ENCODE measurements around the gene ERI3. TPM values are rescaled to one million over a fixed set of nuclear protein-coding genes. Genes with fewer than 3 reads are reported as not detected.
A peak's percentile ranks its signal among the peaks of the same experiment; 100 is the strongest.

ERI3 gene
- total and polyA plus RNA-seq, 2 of the 13 experiments (the other 11 are each of a cell fraction or from before 2014, with no cell fraction given): 35.6 to 35.9 TPM

GRCh38 chr1:44213222-44214112 lies 141.6 kb downstream of the ERI3 start, which contains the start of gene DMAP1 (continued):
- no peak for TF ChIP-seq SRSF9 (IDR thresholded peaks at IDR 0.05; ENCODE audit: borderline replicate concordance, insufficient read depth, low read depth, low read length, poor library complexity, severe bottlenecking)
- peak; percentile 83 for TF ChIP-seq ZNF605 (CRISPR knock-in tag; IDR thresholded peaks at IDR 0.05)
- peak; percentile 80; the same call in 1 of the 2 replicates for TF ChIP-seq ISL2 (CRISPR knock-in tag; IDR thresholded peaks at IDR 0.05)
- no peak for TF ChIP-seq GLMP (CRISPR knock-in tag; IDR thresholded peaks at IDR 0.05; ENCODE audit: borderline replicate concordance)
- TF ChIP-seq HIVEP1 (CRISPR knock-in tag; IDR thresholded peaks at IDR 0.05): peak; percentile 56; the same call in 1 of the 2 replicates
- no peak for TF ChIP-seq TCF7L2 (IDR thresholded peaks at IDR 0.05; ENCODE audit: low read depth, low read length)
- 0 out of 2 replicates have a peak, but pooled peaks have one; percentile 51 for TF ChIP-seq ZNF563 (CRISPR knock-in tag; IDR thresholded peaks at IDR 0.05)
- TF ChIP-seq GPN1 (CRISPR knock-in tag; IDR thresholded peaks at IDR 0.05; ENCODE audit: borderline replicate concordance): no peak
- TF ChIP-seq ZFP37 (CRISPR knock-in tag; IDR thresholded peaks at IDR 0.05; ENCODE audit: borderline replicate concordance): peak; percentile 77; the same call in 1 of the 2 replicates
- TF ChIP-seq ZNF407 (CRISPR knock-in tag; IDR thresholded peaks at IDR 0.05; ENCODE audit: not compliant biosample characterization): peak; percentile 47
- peak; percentile 65; the same call in 1 of the 2 replicates for TF ChIP-seq SIX4 (CRISPR knock-in tag; IDR thresholded peaks at IDR 0.05)
- 0 out of 2 replicates have a peak, but pooled peaks have one; percentile 49 for TF ChIP-seq TFAP4 (IDR thresholded peaks at IDR 0.05; ENCODE audit: borderline replicate concordance, low read depth)
- TF ChIP-seq ATF7-NPFF (CRISPR knock-in tag; IDR thresholded peaks at IDR 0.05; ENCODE audit: low read depth): peak; percentile 48; the same call in 1 of the 2 replicates
- TF ChIP-seq THAP8 (CRISPR knock-in tag; IDR thresholded peaks at IDR 0.05; ENCODE audit: borderline replicate concordance): no peak
- peak; percentile 77 for TF ChIP-seq MXD3 (CRISPR knock-in tag; IDR thresholded peaks at IDR 0.05)
